Vagina (tissue), 2 donors: ENCODE results near the gene MGAT5. TPM values are rescaled to one million over a fixed set of nuclear protein-coding genes. Genes with fewer than 3 reads are reported as not detected.

ENCODE experiments used
- DNase-seq, 2 donors: peaks; one replicate each; pipeline ENCODE4 v3.0.0-alpha.2; 2017; ENCODE audit errors: extremely low spot score in 2 of 2
- H3K27ac ChIP-seq: fragments of 200-600 bp; sonication (generic); one replicate; pipeline ENCODE4 v1.5.1; 2019
- H3K27me3 ChIP-seq: fragments of 200-600 bp; sonication (generic); one replicate; pipeline ENCODE4 v1.5.1; 2019
- H3K36me3 ChIP-seq, 2 donors: fragments of 200-600 bp; sonication (generic); one replicate each; pipeline ENCODE4 v1.5.1; 2017 to 2019
- H3K4me1 ChIP-seq: fragments of 200-600 bp; sonication (generic); one replicate; pipeline ENCODE4 v1.5.1; 2019
- H3K4me3 ChIP-seq, 2 donors: fragments of 200-600 bp; sonication (generic); 1 replicate in 1 of 2; 2 replicates in 1 of 2; pipeline ENCODE4 v1.5.1; 2016 to 2019
- H3K9me3 ChIP-seq: fragments of 200-600 bp; sonication (generic); one replicate; pipeline ENCODE4 v1.5.1; 2019
- POLR2A ChIP-seq, 2 donors: fragments of 450-650 bp; IDR thresholded peaks; one replicate each; pipeline ENCODE4 v1.6.1; 2017; ENCODE audit warnings: antibody characterized with exemption in 2 of 2, mild to moderate bottlenecking in 2 of 2, moderate library complexity in 2 of 2
- POLR2AphosphoS5 ChIP-seq, 2 donors: sonication (generic); formaldehyde crosslinking; IDR thresholded peaks; one replicate each; pipeline ENCODE4 v1.9.0; 2017; ENCODE audit warnings: antibody characterized with exemption in 2 of 2, mild to moderate bottlenecking in 2 of 2, low read depth in 1 of 2; ENCODE audit not compliant: insufficient read depth in 1 of 2
- intact Hi-C: fragments of 100-400 bp; cut with DNase I; formaldehyde crosslinking; loops from one replicate; pipeline ENCODE4 v1.15.1; 2023
- total RNA-seq: library from RNA; depleted of rRNA; stranded (reverse); fragments of >200 nt; gene quantifications from one replicate; pipeline ENCODE4 v1.2.3, GENCODE V29; 2016
- TF ChIP-seq, protein P1 (sequence below), 3 experiments: fragments of 450-650 bp in 2 of 3; fragments of 200-600 bp in 1 of 3; sonication (generic) in 1 of 3; IDR thresholded peaks; one replicate each; pipeline ENCODE4 v1.5.1; 2017 to 2019; ENCODE audit warnings: antibody characterized with exemption in 3 of 3, mild to moderate bottlenecking in 2 of 3, moderate library complexity in 2 of 3

The MGAT5 gene
- total RNA-seq, 1 donor from 2014 or later = 16.7 TPM

DNA sequence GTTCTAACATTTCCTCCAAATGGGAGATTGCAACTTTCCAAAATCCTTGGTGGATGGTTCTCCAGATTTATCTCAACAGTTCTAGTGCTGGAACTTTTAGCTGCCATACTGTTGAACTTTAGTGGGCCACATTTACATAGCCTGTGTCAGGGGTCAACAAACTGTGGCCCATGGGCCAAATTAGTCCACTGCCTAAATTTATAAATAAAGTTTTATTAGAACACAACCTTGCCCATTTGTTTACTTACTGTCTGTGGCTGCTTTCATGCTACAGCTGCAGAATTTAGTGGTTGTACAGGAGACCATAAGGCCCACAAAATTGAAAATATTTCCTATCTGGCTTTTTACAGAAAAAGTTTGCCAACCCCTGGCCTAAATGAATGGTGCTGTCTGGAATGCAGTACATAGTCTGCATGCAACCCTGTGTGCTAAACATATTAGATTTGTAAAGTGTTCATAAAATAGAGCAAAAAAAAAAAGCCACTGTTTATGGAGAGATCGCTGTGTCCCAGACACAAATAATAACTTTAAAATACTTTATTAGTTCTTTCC lies 30.3 kb downstream of the MGAT5 start:
- no peak for DNase-seq
- H3K4me1 ChIP-seq = no peaks in the 10 kb centered on the region
- no peaks in the 10 kb centered on the region for H3K27me3 ChIP-seq
- H3K27ac ChIP-seq = no peak overlapping the region
- TF ChIP-seq POLR2A (IDR thresholded peaks at IDR 0.05) (no peak), POLR2AphosphoS5 (IDR thresholded peaks at IDR 0.05; ENCODE audit: insufficient read depth in 1 of 2, low read depth in 1 of 2) (no peak)
- TF ChIP-seq, protein P1, sequence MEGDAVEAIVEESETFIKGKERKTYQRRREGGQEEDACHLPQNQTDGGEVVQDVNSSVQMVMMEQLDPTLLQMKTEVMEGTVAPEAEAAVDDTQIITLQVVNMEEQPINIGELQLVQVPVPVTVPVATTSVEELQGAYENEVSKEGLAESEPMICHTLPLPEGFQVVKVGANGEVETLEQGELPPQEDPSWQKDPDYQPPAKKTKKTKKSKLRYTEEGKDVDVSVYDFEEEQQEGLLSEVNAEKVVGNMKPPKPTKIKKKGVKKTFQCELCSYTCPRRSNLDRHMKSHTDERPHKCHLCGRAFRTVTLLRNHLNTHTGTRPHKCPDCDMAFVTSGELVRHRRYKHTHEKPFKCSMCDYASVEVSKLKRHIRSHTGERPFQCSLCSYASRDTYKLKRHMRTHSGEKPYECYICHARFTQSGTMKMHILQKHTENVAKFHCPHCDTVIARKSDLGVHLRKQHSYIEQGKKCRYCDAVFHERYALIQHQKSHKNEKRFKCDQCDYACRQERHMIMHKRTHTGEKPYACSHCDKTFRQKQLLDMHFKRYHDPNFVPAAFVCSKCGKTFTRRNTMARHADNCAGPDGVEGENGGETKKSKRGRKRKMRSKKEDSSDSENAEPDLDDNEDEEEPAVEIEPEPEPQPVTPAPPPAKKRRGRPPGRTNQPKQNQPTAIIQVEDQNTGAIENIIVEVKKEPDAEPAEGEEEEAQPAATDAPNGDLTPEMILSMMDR (IDR thresholded peaks at IDR 0.05) = no peak
- intact Hi-C loops = no loop called here
- no peaks in the 10 kb centered on the region for H3K9me3 ChIP-seq
- H3K4me3 ChIP-seq = no peak overlapping the region
- H3K36me3 ChIP-seq = no peaks in the 10 kb centered on the region

DNA sequence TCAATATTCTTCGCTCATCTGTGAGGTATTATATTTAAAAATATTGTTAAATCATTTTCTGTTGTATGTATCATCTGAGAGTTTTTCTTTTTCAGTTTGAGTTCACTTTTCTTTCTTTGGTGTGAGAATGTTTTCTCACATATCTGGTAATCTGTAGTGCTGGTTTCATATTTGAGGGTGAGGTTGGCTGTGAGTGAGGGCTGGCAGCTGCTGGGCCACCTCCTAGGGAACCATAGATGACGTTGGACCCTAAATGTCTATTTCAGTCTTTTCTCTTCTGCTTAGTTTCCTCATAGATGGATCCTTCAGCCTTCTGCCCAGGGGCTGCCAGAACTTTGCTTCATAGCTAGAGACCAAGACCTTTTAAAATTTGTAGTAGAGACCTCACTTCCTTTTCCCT lies 33.5 kb downstream of the MGAT5 start:
- no peak overlapping the region for H3K27ac ChIP-seq
- no peaks in the 10 kb centered on the region for H3K4me1 ChIP-seq
- no peaks in the 10 kb centered on the region for H3K36me3 ChIP-seq
- no peak overlapping the region for H3K4me3 ChIP-seq
- DNase-seq = no peak
- H3K9me3 ChIP-seq = no peaks in the 10 kb centered on the region
- TF ChIP-seq, protein P1 (IDR thresholded peaks at IDR 0.05) = no peak
- TF ChIP-seq POLR2A (IDR thresholded peaks at IDR 0.05) (no peak), POLR2AphosphoS5 (IDR thresholded peaks at IDR 0.05; ENCODE audit: insufficient read depth in 1 of 2, low read depth in 1 of 2) (no peak)
- H3K27me3 ChIP-seq = no peaks in the 10 kb centered on the region
- intact Hi-C loops = no loop called here

DNA sequence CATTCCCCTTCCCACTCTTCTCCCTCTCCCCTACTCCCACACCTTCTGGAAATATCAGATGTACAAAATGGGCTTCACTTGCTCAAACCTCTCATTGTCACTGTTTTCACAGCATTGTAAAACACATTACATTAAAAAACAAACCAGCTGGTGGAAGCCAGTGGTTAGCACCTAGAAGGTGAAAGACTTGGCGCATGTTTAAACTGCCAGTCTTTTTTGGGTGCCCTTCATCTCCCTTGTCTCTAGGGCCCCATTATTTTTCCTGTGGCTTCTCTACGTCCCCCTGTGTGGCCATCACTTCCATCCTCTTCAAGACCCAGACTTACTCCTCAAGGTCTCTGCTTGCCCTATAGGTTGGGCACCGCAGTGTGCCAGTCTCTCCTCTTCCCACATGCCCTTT lies 34.9 kb downstream of the MGAT5 start:
- Histone ChIP-seq H3K9me3 (no peaks in the 10 kb centered on the region), H3K4me3 (no peak overlapping the region), H3K4me1 (no peaks in the 10 kb centered on the region), H3K36me3 (no peaks in the 10 kb centered on the region), H3K27me3 (no peaks in the 10 kb centered on the region), H3K27ac (no peak overlapping the region)
- intact Hi-C loops = no loop called here
- no peak for DNase-seq
- TF ChIP-seq POLR2AphosphoS5 (IDR thresholded peaks at IDR 0.05; ENCODE audit: insufficient read depth in 1 of 2, low read depth in 1 of 2) = no peak
- TF ChIP-seq, protein P1 (IDR thresholded peaks at IDR 0.05) = no peak
- TF ChIP-seq POLR2A (IDR thresholded peaks at IDR 0.05) = no peak

DNA sequence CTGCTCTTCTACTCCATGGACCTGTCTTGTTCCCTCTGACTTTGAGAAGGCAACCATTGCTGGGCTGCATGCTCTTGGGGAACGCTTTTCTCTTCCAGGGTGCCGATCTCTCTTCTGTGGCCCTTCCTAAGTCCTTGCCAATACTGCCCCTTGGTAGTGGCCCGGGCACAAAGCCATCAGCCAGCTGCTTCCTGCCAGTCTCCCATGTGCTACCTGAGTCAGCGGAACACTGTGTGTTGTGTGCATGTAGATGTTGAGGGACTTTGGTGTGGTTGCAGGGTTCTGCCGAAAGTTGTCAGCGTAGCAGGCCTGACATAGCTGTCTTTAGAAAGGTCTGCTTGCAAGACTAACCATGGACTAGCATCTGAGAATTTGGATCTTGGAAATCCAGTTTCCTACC lies 35.4 kb downstream of the MGAT5 start:
- H3K36me3 ChIP-seq = no peaks in the 10 kb centered on the region
- no peaks in the 10 kb centered on the region for H3K27me3 ChIP-seq
- no peak overlapping the region for H3K27ac ChIP-seq
- no peaks in the 10 kb centered on the region for H3K9me3 ChIP-seq
- TF ChIP-seq POLR2A (IDR thresholded peaks at IDR 0.05) (no peak), POLR2AphosphoS5 (IDR thresholded peaks at IDR 0.05; ENCODE audit: insufficient read depth in 1 of 2, low read depth in 1 of 2) (no peak)
- TF ChIP-seq, protein P1 (IDR thresholded peaks at IDR 0.05) = no peak
- no peak overlapping the region for H3K4me3 ChIP-seq
- no peak for DNase-seq
- intact Hi-C loops = no loop called here
- peaks cover under 1% of the 10 kb centered on the region for H3K4me1 ChIP-seq

DNA sequence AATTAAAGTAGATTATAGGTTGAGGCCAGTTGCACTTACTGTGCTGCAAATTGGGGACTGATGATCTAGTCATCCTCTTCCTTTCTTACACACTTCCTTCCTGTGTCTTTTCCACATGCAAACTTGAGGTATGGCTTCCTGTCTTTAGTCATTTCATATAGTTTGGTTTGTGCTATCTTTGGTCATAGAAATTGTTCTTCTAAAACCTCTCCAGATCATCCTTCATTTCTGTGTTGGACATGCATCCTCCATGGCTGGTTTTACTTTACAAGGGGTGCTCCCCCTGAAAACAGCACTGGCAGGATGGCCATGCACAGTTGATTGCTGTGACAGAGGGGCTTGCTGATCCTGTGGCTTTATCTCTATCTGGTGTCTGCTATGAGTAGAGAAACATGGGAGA lies 36.5 kb downstream of the MGAT5 start:
- no peak overlapping the region for H3K4me3 ChIP-seq
- TF ChIP-seq POLR2AphosphoS5 (IDR thresholded peaks at IDR 0.05; ENCODE audit: insufficient read depth in 1 of 2, low read depth in 1 of 2) (no peak), POLR2A (IDR thresholded peaks at IDR 0.05) (no peak)
- TF ChIP-seq, protein P1 (IDR thresholded peaks at IDR 0.05) = no peak
- peaks cover 12% of the 10 kb centered on the region for H3K4me1 ChIP-seq
- H3K27me3 ChIP-seq = no peaks in the 10 kb centered on the region
- intact Hi-C loops = no loop called here
- H3K9me3 ChIP-seq = no peaks in the 10 kb centered on the region
- DNase-seq = no peak
- H3K27ac ChIP-seq = no peak overlapping the region
- H3K36me3 ChIP-seq = no peaks in the 10 kb centered on the region
